Measurements from ENCODE around the gene C21orf58. TPM values are rescaled to one million over a fixed set of nuclear protein-coding genes. Genes with fewer than 3 reads are reported as not detected.

The C21orf58 gene
- total and polyA plus RNA-seq, 7 donors, result 0.92 to 7.4 (median 1.8) TPM

GRCh38 chr21:46349134-46349760 lies 25.6 kb upstream of the C21orf58 start:
- Histone ChIP-seq H3K27me3 (no peaks in the 10 kb centered on the region), H3K4me3 (no peak overlapping the region), H3K36me3 (peaks cover 48 to 89% (median 74%) of the 10 kb centered on the region in 4 donors), H3K4me1 (no peaks in the 10 kb centered on the region), H3K27ac (no peak overlapping the region), H3K9me3 (no peaks in the 10 kb centered on the region)
- TF ChIP-seq POLR2AphosphoS5 (IDR thresholded peaks at IDR 0.05) (no peak), EP300 (IDR thresholded peaks at IDR 0.05) (no peak), POLR2A (IDR thresholded peaks at IDR 0.05) (no peak)
- TF ChIP-seq, protein P1, sequence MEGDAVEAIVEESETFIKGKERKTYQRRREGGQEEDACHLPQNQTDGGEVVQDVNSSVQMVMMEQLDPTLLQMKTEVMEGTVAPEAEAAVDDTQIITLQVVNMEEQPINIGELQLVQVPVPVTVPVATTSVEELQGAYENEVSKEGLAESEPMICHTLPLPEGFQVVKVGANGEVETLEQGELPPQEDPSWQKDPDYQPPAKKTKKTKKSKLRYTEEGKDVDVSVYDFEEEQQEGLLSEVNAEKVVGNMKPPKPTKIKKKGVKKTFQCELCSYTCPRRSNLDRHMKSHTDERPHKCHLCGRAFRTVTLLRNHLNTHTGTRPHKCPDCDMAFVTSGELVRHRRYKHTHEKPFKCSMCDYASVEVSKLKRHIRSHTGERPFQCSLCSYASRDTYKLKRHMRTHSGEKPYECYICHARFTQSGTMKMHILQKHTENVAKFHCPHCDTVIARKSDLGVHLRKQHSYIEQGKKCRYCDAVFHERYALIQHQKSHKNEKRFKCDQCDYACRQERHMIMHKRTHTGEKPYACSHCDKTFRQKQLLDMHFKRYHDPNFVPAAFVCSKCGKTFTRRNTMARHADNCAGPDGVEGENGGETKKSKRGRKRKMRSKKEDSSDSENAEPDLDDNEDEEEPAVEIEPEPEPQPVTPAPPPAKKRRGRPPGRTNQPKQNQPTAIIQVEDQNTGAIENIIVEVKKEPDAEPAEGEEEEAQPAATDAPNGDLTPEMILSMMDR (IDR thresholded peaks at IDR 0.05), result no peak
- intact Hi-C loops (cut with DNase I), result no loop called here
- no peak for DNase-seq
- WGBS, 2 donors, result 97% methylated on average over 17 of the region's 17 CpGs

DNA sequence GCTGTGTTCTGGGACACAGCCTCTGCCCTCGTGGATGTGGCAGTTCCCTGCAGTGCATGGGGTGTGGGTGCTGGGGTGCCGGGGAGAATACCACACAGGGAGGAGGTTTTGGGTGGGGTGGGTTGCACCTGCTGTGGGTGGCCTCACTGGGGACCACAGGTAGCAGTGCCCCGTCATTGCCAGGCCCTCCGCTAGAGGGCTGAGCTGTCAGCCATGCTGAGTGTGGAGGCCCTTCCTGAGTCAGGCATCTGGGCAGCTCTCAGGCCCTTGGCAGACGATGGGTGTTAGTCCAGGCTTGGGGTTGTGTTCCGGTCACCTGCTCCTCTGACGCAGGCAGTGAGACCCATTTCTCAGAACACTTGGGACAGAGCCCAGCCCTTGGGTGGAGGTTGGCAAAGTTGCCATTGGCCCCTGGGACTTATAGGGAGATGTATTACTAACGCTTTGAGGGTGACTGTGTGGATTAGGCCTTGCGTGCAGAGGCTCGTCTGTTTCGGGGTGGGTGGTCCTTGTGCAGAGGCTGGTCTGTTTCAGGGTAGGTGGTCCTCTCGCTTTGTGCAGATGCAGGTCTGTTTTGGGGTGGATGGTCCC lies 24.2 kb upstream of the C21orf58 start:
- Histone ChIP-seq H3K36me3 (peaks cover 44 to 76% (median 61%) of the 10 kb centered on the region in 4 donors), H3K27ac (no peak overlapping the region), H3K9me3 (no peaks in the 10 kb centered on the region), H3K4me1 (no peaks in the 10 kb centered on the region), H3K27me3 (no peaks in the 10 kb centered on the region), H3K4me3 (no peak overlapping the region)
- WGBS, 2 donors, result 93 to 94% methylated on average over 12 of the region's 12 CpGs
- DNase-seq, result no peak
- TF ChIP-seq, protein P1 (IDR thresholded peaks at IDR 0.05), result no peak
- no peak for TF ChIP-seq EP300 (IDR thresholded peaks at IDR 0.05)
- no peak for TF ChIP-seq POLR2AphosphoS5 (IDR thresholded peaks at IDR 0.05)
- TF ChIP-seq POLR2A (IDR thresholded peaks at IDR 0.05), result no peak
- intact Hi-C loops (cut with DNase I), result no loop called here

DNA sequence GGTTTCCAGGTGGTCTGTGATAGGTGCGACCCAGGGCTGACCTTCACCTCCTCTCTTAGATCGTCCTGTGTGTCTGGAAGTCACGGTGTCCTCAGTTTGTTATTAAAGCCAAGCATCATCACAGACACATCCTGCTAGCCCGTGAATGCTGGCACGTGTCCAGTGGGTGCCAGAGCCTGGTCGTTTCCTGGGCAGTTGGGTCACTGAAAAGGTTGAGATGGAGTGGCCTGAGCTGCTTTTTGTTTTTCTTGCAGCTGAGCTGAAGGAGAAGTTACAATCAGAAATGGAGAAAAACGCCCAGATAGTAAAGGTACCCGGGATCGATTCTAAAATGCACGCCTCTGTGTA lies 23.5 kb upstream of the C21orf58 start:
- Histone ChIP-seq H3K36me3 (peaks cover 44 to 68% (median 54%) of the 10 kb centered on the region in 4 donors), H3K9me3 (no peaks in the 10 kb centered on the region)

DNA sequence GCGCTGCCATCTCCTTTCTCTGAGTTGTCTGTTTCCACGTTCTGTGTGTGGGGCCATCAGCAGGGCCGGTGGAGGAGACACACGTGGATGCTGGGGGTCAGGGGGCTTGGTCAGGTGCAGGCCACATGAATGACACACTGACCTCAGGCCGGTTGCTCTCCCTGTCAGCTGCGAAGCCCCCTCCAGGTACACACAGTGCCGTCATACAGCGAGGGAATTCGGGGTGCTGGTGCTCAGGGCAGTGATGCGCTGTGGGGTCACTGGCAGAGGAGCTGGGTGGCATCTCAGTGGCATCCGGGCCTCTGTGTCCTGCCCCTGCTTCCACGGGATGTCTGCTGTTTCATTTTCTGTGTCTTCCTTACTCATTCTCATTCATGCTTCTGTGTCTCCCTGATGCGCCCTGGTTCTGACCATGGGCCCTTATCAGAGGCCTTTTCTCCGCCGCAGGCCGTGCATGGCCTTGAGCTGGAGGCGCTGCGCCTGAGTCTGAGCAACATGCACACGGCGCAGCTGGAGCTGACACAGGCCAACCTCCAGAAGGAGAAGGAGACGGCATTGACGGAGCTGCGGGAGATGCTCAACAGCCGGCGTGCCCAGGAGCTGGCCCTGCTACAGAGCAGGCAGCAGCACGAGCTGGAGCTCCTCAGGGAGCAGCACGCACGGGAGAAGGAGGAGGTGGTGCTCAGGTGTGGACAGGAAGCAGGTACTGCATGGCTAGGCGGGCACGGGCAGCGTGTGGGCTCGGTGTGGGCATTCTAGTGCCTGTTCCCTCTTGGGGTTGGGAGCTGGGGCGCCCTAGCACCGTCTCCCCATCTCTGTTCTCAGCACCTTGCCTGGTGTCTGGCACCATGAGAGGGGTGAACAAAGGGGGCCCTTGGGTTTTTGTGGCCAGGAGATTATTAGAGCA lies 22.9 kb upstream of the C21orf58 start:
- Histone ChIP-seq H3K36me3 (peaks cover 44 to 62% (median 49%) of the 10 kb centered on the region in 4 donors), H3K9me3 (no peaks in the 10 kb centered on the region), H3K4me3 (no peak overlapping the region), H3K4me1 (no peaks in the 10 kb centered on the region), H3K27ac (no peak overlapping the region), H3K27me3 (no peaks in the 10 kb centered on the region)
- intact Hi-C loops (cut with DNase I), result no loop called here
- 96 to 97% methylated on average over 34 of the region's 34 CpGs for WGBS, 2 donors
- TF ChIP-seq, protein P1 (IDR thresholded peaks at IDR 0.05), result no peak
- TF ChIP-seq POLR2AphosphoS5 (IDR thresholded peaks at IDR 0.05) (no peak), POLR2A (IDR thresholded peaks at IDR 0.05) (no peak), EP300 (IDR thresholded peaks at IDR 0.05) (no peak)
- DNase-seq, result no peak

More for the DNA sequence above, 23.5 kb upstream of the C21orf58 start:
- TF ChIP-seq POLR2A (IDR thresholded peaks at IDR 0.05) (no peak), EP300 (IDR thresholded peaks at IDR 0.05) (no peak), POLR2AphosphoS5 (IDR thresholded peaks at IDR 0.05) (no peak)
- TF ChIP-seq, protein P1 (IDR thresholded peaks at IDR 0.05), result no peak
- DNase-seq, result no peak
- no peak overlapping the region for H3K27ac ChIP-seq
- WGBS, 2 donors, result 78 to 83% methylated on average over 10 of the region's 10 CpGs
- no peaks in the 10 kb centered on the region for H3K4me1 ChIP-seq
- H3K27me3 ChIP-seq, result no peaks in the 10 kb centered on the region
- intact Hi-C loops (cut with DNase I), result no loop called here
- H3K4me3 ChIP-seq, result no peak overlapping the region

Measured in sigmoid colon (tissue), 7 donors.